Trophoblast cell (in vitro differentiated cells and primary cell): ENCODE results near the gene PSD2.

Experiments used
- DNase-seq, 2 donors: peaks; one replicate each; pipeline ENCODE4 v3.0.0-alpha.2; 2016
- H2AFZ ChIP-seq: 2 replicates; pipeline ENCODE4 v1.6.1; 2013; ENCODE audit warnings: low read length, moderate library complexity, mild to moderate bottlenecking; ENCODE audit not compliant: insufficient read depth, poor library complexity
- H2AK5ac ChIP-seq: 2 replicates; pipeline ENCODE4 v1.6.1; 2013; ENCODE audit warnings: mild to moderate bottlenecking, low read length
- H2BK120ac ChIP-seq: 2 replicates; pipeline ENCODE4 v1.6.1; 2013; ENCODE audit warnings: low read length, mild to moderate bottlenecking, moderate library complexity; ENCODE audit not compliant: insufficient read depth, poor library complexity
- H2BK12ac ChIP-seq: 2 replicates; pipeline ENCODE4 v1.6.1; 2013; ENCODE audit warnings: mild to moderate bottlenecking, low read length, moderate library complexity
- H2BK5ac ChIP-seq: 2 replicates; pipeline ENCODE4 v1.6.1; 2013; ENCODE audit warnings: low read length, low read depth, moderate library complexity, mild to moderate bottlenecking; ENCODE audit not compliant: poor library complexity
- H3K14ac ChIP-seq: 2 replicates; pipeline ENCODE4 v1.6.1; 2013; ENCODE audit warnings: mild to moderate bottlenecking, low read length
- H3K18ac ChIP-seq: 2 replicates; pipeline ENCODE4 v1.6.1; 2013; ENCODE audit warnings: mild to moderate bottlenecking, low read length
- H3K23ac ChIP-seq: 2 replicates; pipeline ENCODE4 v1.6.1; 2013; ENCODE audit warnings: low read length
- H3K27ac ChIP-seq: 2 replicates; pipeline ENCODE4 v1.5.1; 2013; ENCODE audit warnings: low read depth, mild to moderate bottlenecking, inconsistent platforms, low read length, moderate library complexity
- H3K27me3 ChIP-seq: 2 replicates; pipeline ENCODE4 v1.6.1; 2013; ENCODE audit warnings: inconsistent platforms, mild to moderate bottlenecking, low read length, moderate library complexity; ENCODE audit not compliant: insufficient read depth
- H3K36me3 ChIP-seq, 2 experiments: 1 replicate in 1 of 2; 2 replicates in 1 of 2; pipeline ENCODE4 v1.6.1; 2013; ENCODE audit warnings: low read length in 2 of 2, mild to moderate bottlenecking in 2 of 2, moderate library complexity in 1 of 2; ENCODE audit not compliant: insufficient read depth in 2 of 2, control insufficient read depth in 1 of 2
- H3K4ac ChIP-seq: 2 replicates; pipeline ENCODE4 v1.6.1; 2013; ENCODE audit warnings: low read depth, mild to moderate bottlenecking, low read length, moderate library complexity
- H3K4me1 ChIP-seq, 2 experiments: 1 replicate in 1 of 2; 2 replicates in 1 of 2; pipeline ENCODE4 v1.6.1; 2013; ENCODE audit warnings: low read length in 2 of 2, mild to moderate bottlenecking in 2 of 2, moderate library complexity in 1 of 2; ENCODE audit not compliant: insufficient read depth in 2 of 2, control insufficient read depth in 1 of 2
- H3K4me2 ChIP-seq: 2 replicates; pipeline ENCODE4 v1.6.1; 2013; ENCODE audit warnings: inconsistent platforms, mild to moderate bottlenecking, low read length, moderate library complexity
- H3K4me3 ChIP-seq: 2 replicates; pipeline ENCODE4 v1.5.1; 2013; ENCODE audit warnings: mild to moderate bottlenecking, low read depth, low read length, inconsistent platforms
- H3K79me1 ChIP-seq: one replicate; pipeline ENCODE4 v1.6.1; 2013; ENCODE audit warnings: low read length
- H3K79me2 ChIP-seq: 2 replicates; pipeline ENCODE4 v1.6.1; 2013; ENCODE audit warnings: low read length, mild to moderate bottlenecking; ENCODE audit not compliant: control insufficient read depth, insufficient read depth, poor library complexity
- H3K9ac ChIP-seq: 2 replicates; pipeline ENCODE4 v1.6.1; 2013; ENCODE audit warnings: mild to moderate bottlenecking, low read length
- H3K9me3 ChIP-seq: 2 replicates; pipeline ENCODE4 v1.6.1; 2013; ENCODE audit warnings: low read depth, mild to moderate bottlenecking, control low read depth, inconsistent platforms, low read length; ENCODE audit not compliant: insufficient read depth
- H4K12ac ChIP-seq: 2 replicates; pipeline ENCODE4 v1.6.1; 2013; ENCODE audit warnings: low read depth, mild to moderate bottlenecking, low read length, moderate library complexity
- H4K8ac ChIP-seq: 2 replicates; pipeline ENCODE4 v1.6.1; 2013; ENCODE audit warnings: low read depth, mild to moderate bottlenecking, low read length, moderate library complexity
- H4K91ac ChIP-seq: one replicate; pipeline ENCODE4 v1.6.1; 2013; ENCODE audit warnings: low read depth, mild to moderate bottlenecking, low read length, moderate library complexity
- WGBS: extraction: QIAGEN DNeasy Blood & Tissue Kit; methylation state at CpG from one replicate; pipeline ENCODE4 v1.1.7; 2013; ENCODE audit warnings: missing lambda C conversion rate; ENCODE audit not compliant: insufficient read length, insufficient coverage; ENCODE audit errors: extremely low coverage; 5-methylcytosine and 5-hydroxymethylcytosine counted together

Gene PSD2

DNA sequence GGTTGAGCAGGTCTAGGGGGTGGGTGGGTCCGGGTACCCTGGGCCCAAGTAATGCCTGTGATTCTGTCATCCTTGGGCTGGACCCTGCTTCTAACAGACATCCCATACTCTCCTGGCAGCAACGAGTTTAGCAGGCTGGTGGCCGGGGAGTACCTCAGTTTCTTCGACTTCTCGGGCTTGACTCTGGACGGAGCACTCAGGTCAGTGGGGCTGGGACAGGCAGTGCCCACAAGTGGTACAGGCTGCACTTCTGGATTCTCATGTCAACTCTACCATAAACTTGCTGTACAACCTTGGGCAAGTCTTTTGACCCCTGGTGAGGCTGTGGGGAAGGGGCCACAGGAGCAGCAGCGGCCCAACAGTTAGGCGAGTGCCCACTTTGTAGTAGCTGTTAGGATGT is 21.8 kb downstream of the PSD2 start:
- H2BK5ac ChIP-seq = no peak overlapping the region
- no peaks in the 10 kb centered on the region for H3K79me1 ChIP-seq
- peaks cover 11% of the 10 kb centered on the region for H3K9me3 ChIP-seq

DNA sequence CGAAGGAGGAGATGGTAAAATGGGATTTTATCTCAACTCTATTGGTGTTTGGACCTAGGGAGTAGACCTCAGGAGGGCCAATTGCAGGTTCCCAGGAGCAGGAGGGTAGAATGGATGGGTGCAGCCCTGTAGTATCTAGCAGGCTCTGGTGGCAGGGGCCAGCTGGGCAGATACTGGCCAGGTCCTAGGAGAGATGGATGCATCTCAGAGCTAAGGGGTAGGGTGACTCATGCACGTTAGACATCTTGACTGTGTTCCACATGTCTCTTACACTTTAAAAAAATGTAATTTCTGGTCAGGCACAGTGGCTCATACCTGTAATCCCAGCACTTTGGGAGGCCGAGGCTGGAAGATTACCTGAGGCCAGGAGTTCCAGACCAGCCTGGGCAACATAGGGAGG is 22.4 kb downstream of the PSD2 start:
- Histone ChIP-seq H3K4me3 (no peak overlapping the region), H3K4ac (no peak overlapping the region), H3K9me3 (peaks cover 11% of the 10 kb centered on the region), H3K79me1 (no peaks in the 10 kb centered on the region), H3K79me2 (no peaks in the 10 kb centered on the region), H2AK5ac (no peak overlapping the region), H3K4me1 (peaks cover 0 to 4% of the 10 kb centered on the region in 2 experiments), H3K27ac (no peak overlapping the region), H3K27me3 (no peaks in the 10 kb centered on the region), H4K91ac (no peak overlapping the region), H3K9ac (no peak overlapping the region), H3K4me2 (no peak overlapping the region), H2BK120ac (no peak overlapping the region), H2BK12ac (no peak overlapping the region), H3K18ac (no peak overlapping the region), H3K23ac (no peak overlapping the region), H3K14ac (no peak overlapping the region), H2BK5ac (no peak overlapping the region), H3K36me3 (no peaks in the 10 kb centered on the region), H4K12ac (no peak overlapping the region), H4K8ac (no peak overlapping the region), H2AFZ (no peak overlapping the region)
- no peak for DNase-seq
- no CpG with 5 or more reads among the region's 3 CpGs for WGBS

More for the DNA sequence above, 21.8 kb downstream of the PSD2 start:
- H4K8ac ChIP-seq = no peak overlapping the region
- no peak overlapping the region for H4K12ac ChIP-seq
- H2BK120ac ChIP-seq = no peak overlapping the region
- H4K91ac ChIP-seq = no peak overlapping the region
- H3K9ac ChIP-seq = no peak overlapping the region
- peaks cover 0 to 4% of the 10 kb centered on the region in 2 experiments for H3K4me1 ChIP-seq
- H3K79me2 ChIP-seq = no peaks in the 10 kb centered on the region
- no peak overlapping the region for H3K4me3 ChIP-seq
- no peak for DNase-seq
- H2AFZ ChIP-seq = no peak overlapping the region
- H3K27ac ChIP-seq = no peak overlapping the region
- no peaks in the 10 kb centered on the region for H3K27me3 ChIP-seq
- no peak overlapping the region for H3K4me2 ChIP-seq
- no peak overlapping the region for H2AK5ac ChIP-seq
- H3K14ac ChIP-seq = no peak overlapping the region
- no CpG with 5 or more reads among the region's 8 CpGs for WGBS
- no peak overlapping the region for H3K23ac ChIP-seq
- H3K36me3 ChIP-seq = no peaks in the 10 kb centered on the region
- H2BK12ac ChIP-seq = no peak overlapping the region
- no peak overlapping the region for H3K18ac ChIP-seq
- H3K4ac ChIP-seq = no peak overlapping the region

- Histone ChIP-seq H2AK5ac (no peak overlapping the region), H3K4ac (no peak overlapping the region), H4K91ac (no peak overlapping the region), H2BK120ac (no peak overlapping the region), H3K9ac (no peak overlapping the region), H3K4me3 (no peak overlapping the region), H2BK12ac (no peak overlapping the region), H3K18ac (no peak overlapping the region), H3K36me3 (no peaks in the 10 kb centered on the region), H2BK5ac (no peak overlapping the region), H3K27ac (no peak overlapping the region), H3K79me1 (no peaks in the 10 kb centered on the region), H2AFZ (no peak overlapping the region), H4K8ac (no peak overlapping the region), H3K23ac (no peak overlapping the region), H3K14ac (no peak overlapping the region), H3K4me2 (no peak overlapping the region), H3K79me2 (no peaks in the 10 kb centered on the region), H4K12ac (no peak overlapping the region), H3K27me3 (no peaks in the 10 kb centered on the region), H3K9me3 (peaks cover 11% of the 10 kb centered on the region), H3K4me1 (peaks cover 0 to under 1% of the 10 kb centered on the region in 2 experiments)
- WGBS = no CpG with 5 or more reads among the region's 7 CpGs
- DNase-seq = no peak
Observed at GRCh38 chr5:139820130-139820529, 24.5 kb downstream of the PSD2 start.

- no peak overlapping the region for H3K18ac ChIP-seq
- WGBS = no CpG with 5 or more reads among the region's 4 CpGs
- no peak overlapping the region for H2BK120ac ChIP-seq
- H3K14ac ChIP-seq = no peak overlapping the region
- no peaks in the 10 kb centered on the region for H3K4me1 ChIP-seq
- no peak overlapping the region for H4K91ac ChIP-seq
- no peak overlapping the region for H3K4ac ChIP-seq
- no peak overlapping the region for H2AFZ ChIP-seq
- DNase-seq = no peak
- H3K4me3 ChIP-seq = no peak overlapping the region
- H3K79me2 ChIP-seq = no peaks in the 10 kb centered on the region
- no peaks in the 10 kb centered on the region for H3K36me3 ChIP-seq
- H2BK12ac ChIP-seq = no peak overlapping the region
- H4K12ac ChIP-seq = no peak overlapping the region
- H2BK5ac ChIP-seq = no peak overlapping the region
- H3K23ac ChIP-seq = no peak overlapping the region
- no peak overlapping the region for H4K8ac ChIP-seq
- no peaks in the 10 kb centered on the region for H3K79me1 ChIP-seq
- no peak overlapping the region for H2AK5ac ChIP-seq
- H3K27ac ChIP-seq = no peak overlapping the region
- peaks cover 11% of the 10 kb centered on the region for H3K9me3 ChIP-seq
- H3K9ac ChIP-seq = no peak overlapping the region
- H3K4me2 ChIP-seq = no peak overlapping the region
- no peaks in the 10 kb centered on the region for H3K27me3 ChIP-seq
Observed at GRCh38 chr5:139820606-139821005, 25.0 kb downstream of the PSD2 start.
